B cell (primary cell): ENCODE results near the gene TOGARAM2. TPM values are rescaled to one million over a fixed set of nuclear protein-coding genes. Genes with fewer than 3 reads are reported as not detected.

Experiments used
- ATAC-seq: fragments of 200-7000 bp; cut with Tn5 transposase; one replicate; pipeline ENCODE4 v1.10.0; 2021; ENCODE audit warnings: low read depth, mild to moderate bottlenecking, moderate number of reproducible peaks, moderate library complexity
- CTCF ChIA-PET: fragments of 350-600 bp; sonication (Branson Sonifier 250); formaldehyde crosslinking; loops from one replicate; lab custom pipeline; 2021; ENCODE audit warnings: antibody characterized with exemption, inconsistent platforms; lab: Charles Lee
- POLR2A ChIA-PET: fragments of 350-600 bp; sonication (Branson Sonifier 250); formaldehyde crosslinking; loops from one replicate; lab custom pipeline; 2021; ENCODE audit warnings: antibody characterized with exemption; lab: Charles Lee
- DNase-seq: peaks from one replicate; pipeline ENCODE4 v3.0.0; 2013
- H2AFZ ChIP-seq: 2 replicates; pipeline ENCODE4 v1.6.1; 2012; ENCODE audit warnings: mild to moderate bottlenecking, low read depth, low read length; ENCODE audit not compliant: insufficient read depth, poor library complexity, severe bottlenecking
- H3K27ac ChIP-seq, 2 donors: 1 replicate in 1 of 2; 2 replicates in 1 of 2; pipeline ENCODE4 v1.5.1; 2012 to 2013; ENCODE audit warnings: low read length in 2 of 2, mild to moderate bottlenecking in 2 of 2, moderate library complexity in 1 of 2
- H3K27me3 ChIP-seq, 4 experiments: fragments of 200-600 bp in 1 of 4; sonication (generic) in 1 of 4; replicated peaks in 1 of 4; 1 replicate in 2 of 4; 2 replicates in 2 of 4; pipeline versions ENCODE4 v1.6.1 to v1.7.0; 2013 to 2016; ENCODE audit warnings: low read length in 3 of 4, mild to moderate bottlenecking in 2 of 4, mixed read lengths in 1 of 4, moderate library complexity in 1 of 4; ENCODE audit not compliant: insufficient read depth in 4 of 4, control insufficient read depth in 3 of 4; ENCODE audit errors: control extremely low read depth in 1 of 4
- H3K36me3 ChIP-seq, 2 experiments: replicated peaks in 1 of 2; 1 replicate in 1 of 2; 2 replicates in 1 of 2; pipeline versions ENCODE4 v1.6.1 to v1.7.1; 2013; ENCODE audit warnings: low read length in 1 of 2; ENCODE audit not compliant: insufficient read depth in 2 of 2, control insufficient read depth in 1 of 2; ENCODE audit errors: control extremely low read depth in 1 of 2, extremely low read depth in 1 of 2
- H3K4me1 ChIP-seq, 2 donors: fragments of 200-600 bp in 1 of 2; sonication (generic) in 1 of 2; 1 replicate in 1 of 2; 2 replicates in 1 of 2; pipeline versions ENCODE4 v1.5.1 to v1.6.1; 2013 to 2017; ENCODE audit warnings: low read length in 2 of 2; ENCODE audit not compliant: control insufficient read depth in 2 of 2, insufficient read depth in 2 of 2
- H3K4me2 ChIP-seq: replicated peaks from 2 replicates; pipeline ENCODE3; 2012; ENCODE audit warnings: mild to moderate bottlenecking, low read depth, low read length; ENCODE audit not compliant: poor library complexity, severe bottlenecking
- H3K4me3 ChIP-seq, 5 experiments: fragments of 200-600 bp in 1 of 5; sonication (generic) in 1 of 5; 1 replicate in 3 of 5; 2 replicates in 2 of 5; pipeline versions ENCODE4 v1.5.1 to v1.7.0; 2011 to 2016; ENCODE audit warnings: low read length in 4 of 5, mild to moderate bottlenecking in 4 of 5, low read depth in 2 of 5, control low read depth in 1 of 5, moderate library complexity in 1 of 5; ENCODE audit not compliant: insufficient read depth in 1 of 5; ENCODE audit errors: control extremely low read depth in 1 of 5, extremely low read depth in 1 of 5
- H3K79me2 ChIP-seq: fragments of 200-600 bp; sonication (generic); one replicate; pipeline ENCODE4 v1.6.0; 2016; ENCODE audit warnings: low read length; ENCODE audit not compliant: control insufficient read depth, insufficient read depth
- H3K9ac ChIP-seq: fragments of 200-600 bp; sonication (generic); 2 replicates; pipeline ENCODE4 v1.6.1; 2017; ENCODE audit warnings: mild to moderate bottlenecking, low read length, moderate library complexity
- H3K9me3 ChIP-seq, 3 donors: one replicate each; pipeline versions ENCODE4 v1.6.1 to v1.7.1; 2013; ENCODE audit warnings: low read length in 2 of 3; ENCODE audit not compliant: control insufficient read depth in 2 of 3, insufficient read depth in 1 of 3; ENCODE audit errors: control extremely low read depth in 1 of 3
- H4K20me1 ChIP-seq: 2 replicates; pipeline ENCODE4 v1.6.0; 2012; ENCODE audit warnings: mild to moderate bottlenecking, low read length; ENCODE audit not compliant: insufficient read depth, control insufficient read depth, poor library complexity, severe bottlenecking
- H3K27ac Mint-ChIP-seq: one replicate; pipeline ENCODE4 v1.8.0; 2021; ENCODE audit warnings: mixed read lengths
- H3K27me3 Mint-ChIP-seq: one replicate; pipeline ENCODE4 v1.8.0; 2021; ENCODE audit warnings: mixed read lengths
- H3K4me1 Mint-ChIP-seq: one replicate; pipeline ENCODE4 v1.8.0; 2021; ENCODE audit warnings: mixed read lengths
- H3K4me3 Mint-ChIP-seq: one replicate; pipeline ENCODE4 v1.8.0; 2021; ENCODE audit warnings: mixed read lengths
- H3K9me3 Mint-ChIP-seq: one replicate; pipeline ENCODE4 v1.8.0; 2022; ENCODE audit warnings: mixed read lengths; ENCODE audit not compliant: insufficient read depth
- CTCF ChIP-seq: fragments of 200-600 bp; IDR thresholded peaks from one replicate; pipeline ENCODE4 v1.8.0; 2022; ENCODE audit warnings: antibody characterized with exemption, mild to moderate bottlenecking
- EZH2 ChIP-seq: IDR thresholded peaks from 2 replicates; pipeline ENCODE4 v1.6.1; 2012; ENCODE audit warnings: borderline replicate concordance, low read depth, mild to moderate bottlenecking, moderate library complexity, low read length; ENCODE audit not compliant: insufficient read depth, poor library complexity, severe bottlenecking
- WGBS: methylation state at CpG from one replicate; pipeline ENCODE4 v1.1.5; 2013; ENCODE audit warnings: missing lambda C conversion rate; ENCODE audit not compliant: insufficient coverage; 5-methylcytosine and 5-hydroxymethylcytosine counted together
- intact Hi-C: fragments of 100-400 bp; cut with micrococcal nuclease; formaldehyde crosslinking; loops from one replicate; pipeline ENCODE4 v1.10.0; 2022
- polyA plus RNA-seq: library from polyadenylated mRNA; depleted of rRNA; stranded (reverse); fragments of >200 nt; gene quantifications from 2 replicates; pipeline ENCODE4 v1.2.3, GENCODE V29; 2012
- total RNA-seq, 2 donors: library from RNA; stranded (reverse); fragments of 120-200 nt in 1 of 2; gene quantifications; 1 replicate in 1 of 2; 2 replicates in 1 of 2; pipeline versions ENCODE4 v1.2.3 to v1.2.4, GENCODE V29; 2013 to 2022

The TOGARAM2 gene
- total and polyA plus RNA-seq, 2 donors (not counting 1 experiment from before 2014, with no cell fraction given) = 0.25 to 0.61 TPM

GRCh38 chr2:28956890-28957289 lies 24.2 kb upstream of the TOGARAM2 start:
- no peak overlapping the region for H3K27ac ChIP-seq
- 91% methylated on average over 8 of the region's 15 CpGs for WGBS
- peak overlapping the region in 1 of 5 experiments; percentile 37 for H3K4me3 ChIP-seq
- no peaks in the 10 kb centered on the region for H3K79me2 ChIP-seq
- no peaks in the 10 kb centered on the region for H3K9me3 ChIP-seq
- ATAC-seq (no peak), DNase-seq (no peak)
- peaks cover 0 to 4% (median 0%) of the 10 kb centered on the region in 4 experiments for H3K27me3 ChIP-seq
- H3K4me2 ChIP-seq = peak overlapping the region; percentile 47
- Mint-ChIP-seq H3K27ac (no peak overlapping the region), H3K9me3 (no peaks in the 10 kb centered on the region), H3K27me3 (peaks cover 2% of the 10 kb centered on the region), H3K4me1 (peaks cover 6% of the 10 kb centered on the region), H3K4me3 (no peak overlapping the region)
- TF ChIP-seq CTCF (no peak), EZH2 (no peak)
- no peak overlapping the region for H3K9ac ChIP-seq
- H3K4me1 ChIP-seq = no peaks in the 10 kb centered on the region
- H3K36me3 ChIP-seq = no peaks in the 10 kb centered on the region
- intact Hi-C loops = loop anchor here (5.0 kb wide), 1 partner anchor 135 kb away; no protein-coding TSS in a partner anchor
- POLR2A ChIA-PET = no interaction called here
- no peaks in the 10 kb centered on the region for H4K20me1 ChIP-seq
- CTCF ChIA-PET = interaction anchor here (1.0 to 1.3 kb wide), 2 partner anchors 136 to 240 kb away, joined by 3 to 4 read pairs; no protein-coding TSS in a partner anchor
- H2AFZ ChIP-seq = peak overlapping the region; percentile 44

- ATAC-seq (peak; percentile 54), DNase-seq (peak; percentile 63)
- H3K36me3 ChIP-seq = no peaks in the 10 kb centered on the region
- Mint-ChIP-seq H3K4me1 (peaks cover 2% of the 10 kb centered on the region), H3K9me3 (no peaks in the 10 kb centered on the region), H3K4me3 (no peak overlapping the region), H3K27me3 (peaks cover 4% of the 10 kb centered on the region), H3K27ac (no peak overlapping the region)
- no peak overlapping the region for H3K4me2 ChIP-seq
- peaks cover 0 to 4% (median 0%) of the 10 kb centered on the region in 4 experiments for H3K27me3 ChIP-seq
- H3K27ac ChIP-seq = no peak overlapping the region
- no peaks in the 10 kb centered on the region for H3K9me3 ChIP-seq
- no peak overlapping the region for H3K9ac ChIP-seq
- peak; percentile 70 for TF ChIP-seq CTCF
- no peak for TF ChIP-seq EZH2
- no peak overlapping the region for H2AFZ ChIP-seq
- ChIA-PET CTCF (interaction anchor here (0.7 to 2.7 kb wide), 9 partner anchors 23 to 1727 kb away, joined by 3 to 20 read pairs (median 3); no protein-coding TSS in a partner anchor), POLR2A (no interaction called here)
- no peak overlapping the region for H3K4me3 ChIP-seq
- H4K20me1 ChIP-seq = no peaks in the 10 kb centered on the region
- WGBS = 40% methylated on average over 7 of the region's 9 CpGs
- no peaks in the 10 kb centered on the region for H3K79me2 ChIP-seq
- no peaks in the 10 kb centered on the region for H3K4me1 ChIP-seq
- intact Hi-C loops = loop anchor here (1.0 to 5.0 kb wide), 3 partner anchors 57 to 239 kb away; no protein-coding TSS in a partner anchor
These were observed 22.4 kb upstream of the TOGARAM2 start for GRCh38 chr2:28958689-28959088.
